Erythroblast (primary cell): Measurements from ENCODE around the gene MAP1LC3B2.

Experiments used
- GATA1 ChIP-seq: IDR thresholded peaks from 2 replicates; pipeline ENCODE4 v1.6.1; 2011; ENCODE audit warnings: low read depth, mild to moderate bottlenecking, control low read depth, low read length, moderate library complexity
- POLR2A ChIP-seq: IDR thresholded peaks from 2 replicates; pipeline ENCODE4 v1.6.1; 2011; ENCODE audit warnings: mild to moderate bottlenecking, low read length

DNA sequence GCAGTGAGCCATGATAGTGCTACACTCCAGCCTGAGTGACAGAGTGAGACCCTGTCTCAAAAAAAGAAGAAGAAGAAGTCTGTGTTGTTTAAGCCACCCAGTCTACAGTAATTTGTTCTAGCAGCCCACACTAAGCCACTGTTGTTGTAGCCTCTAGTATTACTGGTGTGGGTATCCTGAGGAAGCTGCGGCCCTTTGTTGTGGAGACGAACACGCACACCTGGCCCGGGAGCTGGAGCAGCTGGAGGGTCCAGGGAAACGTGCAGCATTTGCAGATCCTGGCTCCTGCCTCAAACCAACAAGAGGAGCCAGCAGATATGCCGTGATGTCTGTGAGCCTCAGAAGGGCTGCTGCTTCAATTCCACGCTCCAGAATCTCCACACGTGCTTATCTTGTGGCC, 65.3 kb downstream of the MAP1LC3B2 start:
- no peak for TF ChIP-seq POLR2A
- no peak for TF ChIP-seq GATA1
